ENCODE measurements around the gene GABBR1.
A peak's percentile ranks its signal among the peaks of the same experiment; 100 is the strongest.
"Not testable (repeated sequence)": the region's sequence is repeated elsewhere in the genome, so short reads cannot be mapped to it uniquely, and the experiment has no call there.

GABBR1 gene

GRCh38 chr6:29665942-29666825, 33.2 kb upstream of the GABBR1 start:
- H3K4me3 Mint-ChIP-seq, result no peak overlapping the region
- H3K36me3 Mint-ChIP-seq (ENCODE audit: low read depth), result no peaks in the 10 kb centered on the region
- peaks cover 37% of the 10 kb centered on the region for H3K27me3 Mint-ChIP-seq (ENCODE audit: low read depth)
- H3K9me3 Mint-ChIP-seq, result no peaks in the 10 kb centered on the region
- H3K27ac Mint-ChIP-seq, result no peak overlapping the region
- H3K4me1 Mint-ChIP-seq (ENCODE audit: low read depth), result no peaks in the 10 kb centered on the region

GRCh38 chr6:29663300-29664042, 30.5 kb upstream of the GABBR1 start:
- no peaks in the 10 kb centered on the region for H3K9me3 Mint-ChIP-seq
- peaks cover 43% of the 10 kb centered on the region for H3K27me3 Mint-ChIP-seq (ENCODE audit: low read depth)
- H3K4me3 Mint-ChIP-seq, result no peak overlapping the region

GRCh38 chr6:29661502-29662141, 28.6 kb upstream of the GABBR1 start:
- H3K9me3 Mint-ChIP-seq; H3K4me1 Mint-ChIP-seq (ENCODE audit: low read depth); H3K36me3 Mint-ChIP-seq (ENCODE audit: low read depth); H3K4me3 Mint-ChIP-seq; H3K27ac Mint-ChIP-seq: not testable (repeated sequence)
- H3K27me3 Mint-ChIP-seq (ENCODE audit: low read depth), result peaks cover 42% of the 10 kb centered on the region

More at GRCh38 chr6:29663300-29664042, 30.5 kb upstream of the GABBR1 start:
- Mint-ChIP-seq H3K27ac (no peak overlapping the region), H3K36me3 (ENCODE audit: low read depth) (no peaks in the 10 kb centered on the region), H3K4me1 (ENCODE audit: low read depth) (no peaks in the 10 kb centered on the region)

- Mint-ChIP-seq H3K4me1 (ENCODE audit: low read depth) (no peaks in the 10 kb centered on the region), H3K27ac (no peak overlapping the region)
Measured at GRCh38 chr6:29661071-29661470, 28.1 kb upstream of the GABBR1 start.

GRCh38 chr6:29656798-29657197, 23.8 kb upstream of the GABBR1 start, which contains the start of gene MOG:
MOG (plus strand) TSS chr6:29657092; CDS start chr6:29657210, 118 bp downstream.
- Mint-ChIP-seq H3K27me3 (ENCODE audit: low read depth) (peaks cover 38% of the 10 kb centered on the region), H3K4me3 (no peak within 1 kb of the TSS)

More at GRCh38 chr6:29661071-29661470, 28.1 kb upstream of the GABBR1 start:
- Mint-ChIP-seq H3K9me3 (no peaks in the 10 kb centered on the region), H3K27me3 (ENCODE audit: low read depth) (peaks cover 46% of the 10 kb centered on the region), H3K36me3 (ENCODE audit: low read depth) (no peaks in the 10 kb centered on the region), H3K4me3 (no peak overlapping the region)

GRCh38 chr6:29656157-29656556, 23.2 kb upstream of the GABBR1 start:
- H3K4me3 Mint-ChIP-seq, result no peak overlapping the region
- no peaks in the 10 kb centered on the region for H3K36me3 Mint-ChIP-seq (ENCODE audit: low read depth)
- no peak overlapping the region for H3K27ac Mint-ChIP-seq
- no peaks in the 10 kb centered on the region for H3K9me3 Mint-ChIP-seq
- peaks cover 34% of the 10 kb centered on the region for H3K27me3 Mint-ChIP-seq (ENCODE audit: low read depth)
- H3K4me1 Mint-ChIP-seq (ENCODE audit: low read depth), result peaks cover 3% of the 10 kb centered on the region

More at GRCh38 chr6:29656798-29657197, 23.8 kb upstream of the GABBR1 start, which contains the start of gene MOG:
- Mint-ChIP-seq H3K36me3 (ENCODE audit: low read depth) (no peaks in the 10 kb centered on the region), H3K4me1 (ENCODE audit: low read depth) (no peaks in the 10 kb centered on the region), H3K27ac (no peak within 1 kb of the TSS), H3K9me3 (no peaks in the 10 kb centered on the region)

- H3K9me3 Mint-ChIP-seq, result no peaks in the 10 kb centered on the region
- H3K27me3 Mint-ChIP-seq (ENCODE audit: low read depth), result peaks cover 29% of the 10 kb centered on the region
- H3K27ac Mint-ChIP-seq, result no peak overlapping the region
- H3K4me1 Mint-ChIP-seq (ENCODE audit: low read depth), result peaks cover 3% of the 10 kb centered on the region
- H3K36me3 Mint-ChIP-seq (ENCODE audit: low read depth), result no peaks in the 10 kb centered on the region
- H3K4me3 Mint-ChIP-seq, result no peak overlapping the region
Measured at GRCh38 chr6:29655658-29656057, 22.7 kb upstream of the GABBR1 start.

GRCh38 chr6:29653452-29654038, 20.6 kb upstream of the GABBR1 start:
- Mint-ChIP-seq H3K4me3 (no peak overlapping the region), H3K9me3 (no peaks in the 10 kb centered on the region), H3K4me1 (ENCODE audit: low read depth) (peaks cover 11% of the 10 kb centered on the region), H3K36me3 (ENCODE audit: low read depth) (no peaks in the 10 kb centered on the region), H3K27ac (no peak overlapping the region), H3K27me3 (ENCODE audit: low read depth) (peaks cover 21% of the 10 kb centered on the region)

- peaks cover 12% of the 10 kb centered on the region for H3K27me3 Mint-ChIP-seq (ENCODE audit: low read depth)
- H3K9me3 Mint-ChIP-seq, result no peaks in the 10 kb centered on the region
- H3K36me3 Mint-ChIP-seq (ENCODE audit: low read depth), result no peaks in the 10 kb centered on the region
- no peak overlapping the region for H3K27ac Mint-ChIP-seq
- peaks cover 11% of the 10 kb centered on the region for H3K4me1 Mint-ChIP-seq (ENCODE audit: low read depth)
- H3K4me3 Mint-ChIP-seq, result no peak overlapping the region
Measured at GRCh38 chr6:29652198-29652584, 19.2 kb upstream of the GABBR1 start.

- no peak overlapping the region for H3K4me3 Mint-ChIP-seq
- H3K27me3 Mint-ChIP-seq (ENCODE audit: low read depth), result peaks cover 12% of the 10 kb centered on the region
- no peaks in the 10 kb centered on the region for H3K36me3 Mint-ChIP-seq (ENCODE audit: low read depth)
- H3K4me1 Mint-ChIP-seq (ENCODE audit: low read depth), result peaks cover 11% of the 10 kb centered on the region
- no peak overlapping the region for H3K27ac Mint-ChIP-seq
- H3K9me3 Mint-ChIP-seq, result no peaks in the 10 kb centered on the region
Measured at GRCh38 chr6:29651413-29652197, 18.6 kb upstream of the GABBR1 start.

- Mint-ChIP-seq H3K27ac (peak overlapping the region; percentile 100), H3K4me3 (peak overlapping the region; percentile 96), H3K9me3 (no peaks in the 10 kb centered on the region), H3K4me1 (ENCODE audit: low read depth) (peaks cover 11% of the 10 kb centered on the region), H3K27me3 (ENCODE audit: low read depth) (peaks cover 1% of the 10 kb centered on the region), H3K36me3 (ENCODE audit: low read depth) (no peaks in the 10 kb centered on the region)
Measured at GRCh38 chr6:29649701-29650673, 17.0 kb upstream of the GABBR1 start.

GRCh38 chr6:29647927-29648642, 15.1 kb upstream of the GABBR1 start:
- Mint-ChIP-seq H3K27me3 (ENCODE audit: low read depth) (no peaks in the 10 kb centered on the region), H3K4me3 (no peak overlapping the region), H3K9me3 (no peaks in the 10 kb centered on the region), H3K27ac (no peak overlapping the region), H3K4me1 (ENCODE audit: low read depth) (peaks cover 12% of the 10 kb centered on the region), H3K36me3 (ENCODE audit: low read depth) (no peaks in the 10 kb centered on the region)
